ENCODE results near the gene STUM.

DNA sequence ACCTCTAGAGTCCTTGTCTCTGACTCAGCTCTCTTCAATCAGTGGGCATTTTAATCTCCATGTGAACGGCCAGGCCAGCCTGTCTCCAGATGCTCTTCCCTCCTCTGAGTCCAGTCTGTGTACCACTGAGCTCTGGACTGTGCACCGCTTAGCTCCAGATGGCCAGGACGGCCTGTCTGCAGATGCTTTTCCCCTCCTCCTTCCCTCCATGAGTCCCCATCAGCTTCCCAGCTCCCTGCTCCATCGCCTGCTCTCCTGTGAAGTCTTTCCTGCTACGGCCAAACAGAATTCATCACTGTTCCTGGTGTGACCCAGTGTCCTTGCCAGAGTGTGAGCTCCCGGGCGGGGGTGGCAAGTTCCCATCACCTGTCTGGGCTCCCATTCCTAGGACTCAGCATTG is 42.0 kb downstream of the STUM start:
- TF ChIP-seq POLR2A (IDR thresholded peaks at IDR 0.05) (no peak), POLR2AphosphoS5 (IDR thresholded peaks at IDR 0.05) (no peak)
- TF ChIP-seq, protein P1, sequence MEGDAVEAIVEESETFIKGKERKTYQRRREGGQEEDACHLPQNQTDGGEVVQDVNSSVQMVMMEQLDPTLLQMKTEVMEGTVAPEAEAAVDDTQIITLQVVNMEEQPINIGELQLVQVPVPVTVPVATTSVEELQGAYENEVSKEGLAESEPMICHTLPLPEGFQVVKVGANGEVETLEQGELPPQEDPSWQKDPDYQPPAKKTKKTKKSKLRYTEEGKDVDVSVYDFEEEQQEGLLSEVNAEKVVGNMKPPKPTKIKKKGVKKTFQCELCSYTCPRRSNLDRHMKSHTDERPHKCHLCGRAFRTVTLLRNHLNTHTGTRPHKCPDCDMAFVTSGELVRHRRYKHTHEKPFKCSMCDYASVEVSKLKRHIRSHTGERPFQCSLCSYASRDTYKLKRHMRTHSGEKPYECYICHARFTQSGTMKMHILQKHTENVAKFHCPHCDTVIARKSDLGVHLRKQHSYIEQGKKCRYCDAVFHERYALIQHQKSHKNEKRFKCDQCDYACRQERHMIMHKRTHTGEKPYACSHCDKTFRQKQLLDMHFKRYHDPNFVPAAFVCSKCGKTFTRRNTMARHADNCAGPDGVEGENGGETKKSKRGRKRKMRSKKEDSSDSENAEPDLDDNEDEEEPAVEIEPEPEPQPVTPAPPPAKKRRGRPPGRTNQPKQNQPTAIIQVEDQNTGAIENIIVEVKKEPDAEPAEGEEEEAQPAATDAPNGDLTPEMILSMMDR (IDR thresholded peaks at IDR 0.05): no peak
